ENCODE data around the gene STMP1. TPM values are rescaled to one million over a fixed set of nuclear protein-coding genes. Genes with fewer than 3 reads are reported as not detected.
A peak's percentile ranks its signal among the peaks of the same experiment; 100 is the strongest.
"Not testable (repeated sequence)": the region's sequence is repeated elsewhere in the genome, so short reads cannot be mapped to it uniquely, and the experiment has no call there.

The STMP1 gene
- total and polyA plus RNA-seq, 7 donors, result 17.1 to 42.0 (median 25.1) TPM

DNA sequence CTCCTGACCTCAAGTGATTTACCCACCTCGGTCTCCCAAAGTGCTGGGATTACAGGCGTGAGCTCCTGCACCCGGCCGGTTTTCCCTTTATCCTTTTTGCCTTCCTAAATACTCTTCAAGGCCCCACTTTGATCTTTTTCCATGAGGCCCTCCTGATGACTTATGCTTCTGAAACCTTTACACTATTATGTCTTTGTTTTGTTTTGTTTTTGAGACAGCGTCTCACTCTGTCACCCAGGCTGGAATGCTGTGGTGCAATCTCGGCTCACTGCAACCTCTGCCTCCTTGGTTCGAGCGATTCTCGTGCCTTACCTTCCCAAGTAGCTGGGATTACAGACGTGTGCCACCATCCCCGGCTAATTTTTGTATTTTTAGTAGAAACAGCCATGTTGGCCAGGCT, 3.8 kb downstream of the STMP1 start:
- DNase-seq, result no peak
- no peaks in the 10 kb centered on the region for H3K9me3 ChIP-seq
- peak overlapping the region; percentile 66 for H3K27ac ChIP-seq
- H3K36me3 ChIP-seq (ENCODE audit: insufficient read depth in 1 of 2, low read depth in 1 of 2), result no peaks in the 10 kb centered on the region
- intact Hi-C loops (cut with DNase I), result loop anchor here in 1 of 2 donors (10.0 kb wide), 1 partner anchor 309 kb away; the partner anchor contains the start of gene MTPN
- no peak overlapping the region for H3K4me3 ChIP-seq
- 74 to 78% (median 78%) methylated on average over 11 of the region's 11 CpGs for WGBS, 3 donors
- H3K4me1 ChIP-seq, result peaks cover 64% of the 10 kb centered on the region
- TF ChIP-seq CTCF (IDR thresholded peaks at IDR 0.05), result no peak
- no peaks in the 10 kb centered on the region for H3K27me3 ChIP-seq (ENCODE audit: insufficient read depth in 3 of 3, low read length in 2 of 3)
- ATAC-seq, result no peak

- ATAC-seq (no peak), DNase-seq (no peak)
- Histone ChIP-seq H3K4me3 (peak overlapping the region; percentile 0), H3K4me1 (peaks cover 71% of the 10 kb centered on the region), H3K27ac (peak overlapping the region; percentile 50), H3K36me3 (ENCODE audit: insufficient read depth in 1 of 2, low read depth in 1 of 2) (no peaks in the 10 kb centered on the region), H3K9me3 (no peaks in the 10 kb centered on the region), H3K27me3 (ENCODE audit: insufficient read depth in 3 of 3, low read length in 2 of 3) (no peaks in the 10 kb centered on the region)
- intact Hi-C loops (cut with DNase I), result loop anchor here in 1 of 2 donors (10.0 kb wide), 1 partner anchor 308 kb away; the partner anchor contains the start of gene MTPN
- WGBS, 3 donors, result 59 to 75% (median 71%) methylated on average over 6 of the region's 6 CpGs
- TF ChIP-seq CTCF (IDR thresholded peaks at IDR 0.05), result no peak
These were observed 4.5 kb downstream of the STMP1 start for GRCh38 chr7:135666846-135667245.

- Histone ChIP-seq H3K27ac (peak overlapping the region; percentile 50), H3K4me1 (peaks cover 79% of the 10 kb centered on the region)
- H3K4me3 ChIP-seq; H3K27me3 ChIP-seq (ENCODE audit: insufficient read depth in 3 of 3, low read length in 2 of 3); DNase-seq; H3K36me3 ChIP-seq (ENCODE audit: insufficient read depth in 1 of 2, low read depth in 1 of 2); H3K9me3 ChIP-seq; ATAC-seq: not testable (repeated sequence)
- intact Hi-C loops (cut with DNase I), result loop anchor here in 1 of 2 donors (10.0 kb wide), 1 partner anchor 307 kb away; the partner anchor contains the start of gene MTPN
- WGBS, 3 donors, result 94 to 100% (median 98%) methylated on average over 1 of the region's 1 CpG
These were observed 5.3 kb downstream of the STMP1 start for GRCh38 chr7:135667626-135668025.

- not testable (repeated sequence) for H3K36me3 ChIP-seq (ENCODE audit: insufficient read depth in 1 of 2, low read depth in 1 of 2); H3K9me3 ChIP-seq; H3K4me3 ChIP-seq; ATAC-seq; H3K27me3 ChIP-seq (ENCODE audit: insufficient read depth in 3 of 3, low read length in 2 of 3); DNase-seq
- Histone ChIP-seq H3K27ac (peak overlapping the region; percentile 59), H3K4me1 (peaks cover 84% of the 10 kb centered on the region)
- intact Hi-C loops (cut with DNase I), result loop anchor here in 1 of 2 donors (10.0 kb wide), 1 partner anchor 306 kb away; the partner anchor contains the start of gene MTPN
- WGBS, 3 donors, result 62 to 77% (median 71%) methylated on average over 6 of the region's 6 CpGs
These were observed 6.6 kb downstream of the STMP1 start for GRCh38 chr7:135668852-135669395.

DNA sequence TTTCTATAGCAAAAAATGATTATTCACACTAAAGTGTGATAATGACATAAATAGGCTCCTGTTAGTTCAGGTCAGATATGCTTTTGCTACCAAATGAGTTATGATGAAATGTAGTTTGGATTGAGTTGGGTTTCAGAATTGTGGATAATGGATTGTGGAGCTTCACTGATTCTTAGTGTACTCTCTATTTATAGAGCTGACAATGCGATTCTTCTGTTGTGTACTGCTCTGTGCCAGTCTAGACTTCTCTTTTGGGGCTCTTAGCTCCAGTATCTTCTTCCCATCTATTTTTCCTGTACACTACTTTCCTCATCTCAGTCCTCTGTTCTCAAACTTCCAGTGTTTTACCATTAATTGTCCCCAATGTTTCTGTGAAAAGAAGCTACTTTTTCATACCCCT, 7.5 kb downstream of the STMP1 start:
- peaks cover 0 to 12% of the 10 kb centered on the region in 2 donors for H3K36me3 ChIP-seq (ENCODE audit: insufficient read depth in 1 of 2, low read depth in 1 of 2)
- H3K4me3 ChIP-seq, result no peak overlapping the region
- no peak for DNase-seq
- H3K27ac ChIP-seq, result peak overlapping the region; percentile 59
- peak; percentile 48 to 69 (median 58) for ATAC-seq
- no peaks in the 10 kb centered on the region for H3K27me3 ChIP-seq (ENCODE audit: insufficient read depth in 3 of 3, low read length in 2 of 3)
- TF ChIP-seq CTCF (IDR thresholded peaks at IDR 0.05), result no peak
- no peaks in the 10 kb centered on the region for H3K9me3 ChIP-seq
- intact Hi-C loops (cut with DNase I), result loop anchor here (5.0 to 10.0 kb wide), 4 partner anchors 38 to 338 kb away; partner anchors contain the start of gene MTPN (in 1 of the 2)
- H3K4me1 ChIP-seq, result peaks cover 78% of the 10 kb centered on the region
- WGBS, 3 donors, result 20 to 24% (median 21%) methylated on average over 1 of the region's 1 CpG

Data from psoas muscle (tissue), 8 donors.